ENCODE measurements around the gene IZUMO1. TPM values are rescaled to one million over a fixed set of nuclear protein-coding genes. Genes with fewer than 3 reads are reported as not detected.
A peak's percentile ranks its signal among the peaks of the same experiment; 100 is the strongest.

Gene IZUMO1
- total and polyA plus RNA-seq, 2 of the 8 experiments (the other 6 are each of a cell fraction or from before 2014, with no cell fraction given): 0.33 to 1.8 TPM

- no peak for TF ChIP-seq ASH2L (IDR thresholded peaks at IDR 0.05; ENCODE audit: low read length)
- TF ChIP-seq CREB1 (IDR thresholded peaks at IDR 0.05): no peak; the same call in 1 of the 2 replicates
- TF ChIP-seq SIX5 (IDR thresholded peaks at IDR 0.05; ENCODE audit: low read depth, low read length): peak; percentile 100
- TF ChIP-seq TBP (IDR thresholded peaks at IDR 0.05; ENCODE audit: low read depth, low read length): peak; percentile 17; the same call in 1 of the 2 replicates
- TF ChIP-seq SP2 (IDR thresholded peaks at IDR 0.05; ENCODE audit: low read length): peak; percentile 24; the same call in 1 of the 2 replicates
- no peak for TF ChIP-seq POLR2A (IDR thresholded peaks at IDR 0.05; ENCODE audit: control extremely low read depth in 1 of 2, low read depth in 2 of 2, low read length in 2 of 2)
- no peak for TF ChIP-seq RNF2 (IDR thresholded peaks at IDR 0.05; ENCODE audit: borderline replicate concordance, low read depth, low read length, missing control alignments, poor library complexity, severe bottlenecking)
- no peak for TF ChIP-seq BRCA1 (IDR thresholded peaks at IDR 0.05; ENCODE audit: low read depth, low read length)
- TF ChIP-seq JUN (IDR thresholded peaks at IDR 0.05; ENCODE audit: low read depth, low read length): no peak
- TF ChIP-seq SAP30 (IDR thresholded peaks at IDR 0.05; ENCODE audit: insufficient read depth, insufficient replicate concordance, low read length): peak; percentile 70
- TF ChIP-seq POU5F1 (IDR thresholded peaks at IDR 0.05; ENCODE audit: low read depth, low read length): no peak
- TF ChIP-seq EZH2 (IDR thresholded peaks at IDR 0.05; ENCODE audit: low read depth, low read length, severe bottlenecking): no peak
These were observed 26.0 kb downstream of the IZUMO1 start (continued) for GRCh38 chr19:48720613-48721296.
